Frontal cortex (tissue), 4 donors: ENCODE data around the gene GJA10. TPM values are rescaled to one million over a fixed set of nuclear protein-coding genes. Genes with fewer than 3 reads are reported as not detected.

Source experiments
- DNase-seq, 2 donors: peaks; one replicate each; pipeline ENCODE4 v3.0.0; 2012; ENCODE audit warnings: low spot score in 2 of 2
- FAIRE-seq: peaks from 2 replicates; lab custom pipeline; 2012; peaks lifted over from hg19 to GRCh38; lab: Jason Lieb, UNC
- total RNA-seq: library from RNA; depleted of rRNA; stranded (reverse); fragments of >200 nt; gene quantifications from one replicate; pipeline ENCODE4 v1.2.3, GENCODE V29; 2014
- donor health status: control.
- donor health status: control.
- donor health status: control.

GJA10 gene
- total RNA-seq, 1 donor from 2014 or later = not detected

- DNase-seq (no peak), FAIRE-seq (no peak)
Measured at GRCh38 chr6:89916136-89916920, 22.1 kb downstream of the GJA10 start.

GRCh38 chr6:89917216-89917615 lies 22.9 kb downstream of the GJA10 start:
- FAIRE-seq = no peak
- no peak for DNase-seq

- DNase-seq = no peak
- no peak for FAIRE-seq
Measured at GRCh38 chr6:89917801-89918366, 23.6 kb downstream of the GJA10 start.

GRCh38 chr6:89921197-89921596 lies 26.9 kb downstream of the GJA10 start:
- DNase-seq (no peak), FAIRE-seq (no peak)

- DNase-seq = no peak
- no peak for FAIRE-seq
Measured at GRCh38 chr6:89921691-89922090, 27.4 kb downstream of the GJA10 start.

GRCh38 chr6:89924231-89924630 lies 30.0 kb downstream of the GJA10 start:
- no peak for FAIRE-seq
- no peak for DNase-seq

GRCh38 chr6:89925826-89926225 lies 31.6 kb downstream of the GJA10 start:
- DNase-seq (no peak), FAIRE-seq (no peak)

GRCh38 chr6:89927264-89927663 lies 33.0 kb downstream of the GJA10 start:
- no peak for FAIRE-seq
- DNase-seq = no peak

GRCh38 chr6:89927791-89928550 lies 33.7 kb downstream of the GJA10 start:
- no peak for FAIRE-seq
- no peak for DNase-seq

- DNase-seq (no peak), FAIRE-seq (no peak)
Measured at GRCh38 chr6:89928604-89929003, 34.3 kb downstream of the GJA10 start.

GRCh38 chr6:89930789-89931188 lies 36.5 kb downstream of the GJA10 start:
- DNase-seq (no peak), FAIRE-seq (no peak)

- DNase-seq (no peak), FAIRE-seq (no peak)
Measured at GRCh38 chr6:89932245-89932802, 38.1 kb downstream of the GJA10 start.

GRCh38 chr6:89934685-89935366 lies 40.6 kb downstream of the GJA10 start:
- FAIRE-seq (no peak), DNase-seq (peak in 1 of 2 donors; percentile 50)

- DNase-seq = no peak
- FAIRE-seq = no peak
Measured at GRCh38 chr6:89936177-89936576, 41.9 kb downstream of the GJA10 start.

- no peak for DNase-seq
- FAIRE-seq = no peak
Measured at GRCh38 chr6:89938014-89938413, 43.7 kb downstream of the GJA10 start.

- DNase-seq = no peak
- FAIRE-seq = no peak
Measured at GRCh38 chr6:89939144-89939543, 44.9 kb downstream of the GJA10 start.

- DNase-seq (peak; percentile 70 to 73), FAIRE-seq (peak; percentile 94)
Measured at GRCh38 chr6:89940225-89941027, 46.2 kb downstream of the GJA10 start.

GRCh38 chr6:89941031-89941762 lies 46.9 kb downstream of the GJA10 start:
- FAIRE-seq (no peak), DNase-seq (no peak)
